NOMO-1 treated with dmso at 0.1 percent for 144 hours (cell line): ENCODE data around the gene STPG4.
"Not testable (repeated sequence)": the region's sequence is repeated elsewhere in the genome, so short reads cannot be mapped to it uniquely, and the experiment has no call there.

ENCODE experiments used
- DNase-seq: peaks from one replicate; lab custom pipeline; 2025; ENCODE audit not compliant: unreplicated experiment; lab: John Stamatoyannopoulos, UW

STPG4 gene

GRCh38 chr2:47128705-47129104 is 26.4 kb downstream of the STPG4 start:
- DNase-seq, result no peak

- DNase-seq, result no peak
Measured at GRCh38 chr2:47127862-47128543, 27.1 kb downstream of the STPG4 start.

GRCh38 chr2:47126783-47127182 is 28.3 kb downstream of the STPG4 start:
- no peak for DNase-seq

GRCh38 chr2:47124740-47125139 is 30.4 kb downstream of the STPG4 start:
- not testable (repeated sequence) for DNase-seq

GRCh38 chr2:47120424-47120823 is 34.7 kb downstream of the STPG4 start:
- DNase-seq, result not testable (repeated sequence)

- no peak for DNase-seq
Measured at GRCh38 chr2:47119001-47119400, 36.1 kb downstream of the STPG4 start.

GRCh38 chr2:47118581-47118980 is 36.5 kb downstream of the STPG4 start:
- no peak for DNase-seq

- DNase-seq, result no peak
Measured at GRCh38 chr2:47112665-47113435, 42.3 kb downstream of the STPG4 start.

- DNase-seq, result no peak
Measured at GRCh38 chr2:47109680-47110079, 45.4 kb downstream of the STPG4 start.

- no peak for DNase-seq
Measured at GRCh38 chr2:47109007-47109375, 46.1 kb downstream of the STPG4 start.

GRCh38 chr2:47108267-47109006 is 46.7 kb downstream of the STPG4 start:
- not testable (repeated sequence) for DNase-seq

GRCh38 chr2:47107201-47107600 is 47.9 kb downstream of the STPG4 start:
- DNase-seq, result not testable (repeated sequence)

GRCh38 chr2:47106231-47106630 is 48.9 kb downstream of the STPG4 start:
- not testable (repeated sequence) for DNase-seq

- DNase-seq, result not testable (repeated sequence)
Measured at GRCh38 chr2:47099712-47100111, 55.4 kb downstream of the STPG4 start.

- DNase-seq, result no peak
Measured at GRCh38 chr2:47098953-47099352, 56.2 kb downstream of the STPG4 start.

- DNase-seq, result no peak
Measured at GRCh38 chr2:47097563-47097962, 57.5 kb downstream of the STPG4 start.

- no peak for DNase-seq
Measured at GRCh38 chr2:47096451-47096850, 58.7 kb downstream of the STPG4 start.

- DNase-seq, result no peak
Measured at GRCh38 chr2:47095349-47096020, 59.6 kb downstream of the STPG4 start.

GRCh38 chr2:47094511-47095142 is 60.5 kb downstream of the STPG4 start:
- no peak for DNase-seq

- DNase-seq, result no peak
Measured at GRCh38 chr2:47093626-47094025, 61.5 kb downstream of the STPG4 start.

GRCh38 chr2:47092465-47092864 is 62.6 kb downstream of the STPG4 start:
- no peak for DNase-seq
